Measurements from ENCODE around the gene RHBDL1. TPM values are rescaled to one million over a fixed set of nuclear protein-coding genes. Genes with fewer than 3 reads are reported as not detected.
"Not testable (repeated sequence)": the region's sequence is repeated elsewhere in the genome, so short reads cannot be mapped to it uniquely, and the experiment has no call there.

RHBDL1 gene
- total and polyA plus RNA-seq, 2 donors (not counting 3 experiments of a cell fraction or from before 2014, with no cell fraction given), result 1.1 to 1.8 TPM

DNA sequence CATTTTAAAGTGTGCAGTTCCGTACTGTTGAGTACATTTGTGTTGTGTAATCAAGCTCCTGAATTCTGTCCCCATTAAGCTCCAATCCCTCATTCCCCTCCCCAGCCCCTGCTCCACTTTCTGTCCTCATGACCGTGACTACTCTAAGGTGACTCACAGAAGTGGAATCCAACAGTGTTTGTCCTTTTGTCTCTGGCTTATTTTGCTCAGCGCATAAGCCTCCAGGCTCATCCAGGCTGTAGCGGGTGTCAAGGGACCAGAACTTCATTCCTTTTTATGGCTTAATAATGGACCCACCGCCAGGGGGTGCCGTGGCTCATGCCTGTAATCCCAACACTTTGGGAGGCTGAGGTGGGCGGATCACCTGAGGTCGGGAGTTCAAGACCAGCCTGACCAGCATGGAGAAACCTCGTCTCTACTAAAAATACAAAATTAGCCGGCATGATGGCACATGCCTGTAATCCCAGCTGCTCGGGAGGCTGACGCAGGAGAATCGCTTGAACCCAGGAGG, 37.3 kb downstream of the RHBDL1 start:
- H3K4me2 ChIP-seq (ENCODE audit: insufficient read depth, low read length); BruUV-seq (replicated peaks); H3K36me3 ChIP-seq (ENCODE audit: control insufficient read depth in 2 of 2, extremely low read depth in 1 of 2, insufficient read depth in 2 of 2, low read length in 2 of 2); dilution Hi-C loops (cut with MboI; ENCODE audit: extremely low pct_ligation_motif_present, low sequenced_read_pairs); POLR2A ChIA-PET; H3K9ac ChIP-seq (replicated peaks; ENCODE audit: extremely low read depth, insufficient read depth, low read length); H4K20me1 ChIP-seq (replicated peaks; ENCODE audit: control insufficient read depth, extremely low read depth, insufficient read depth, low read length); H3K4me3 ChIP-seq (replicated peaks in 1 of 3; ENCODE audit: insufficient read depth in 1 of 3, low read depth in 1 of 3, low read length in 3 of 3); H3K9me3 ChIP-seq (replicated peaks; ENCODE audit: control insufficient read depth, insufficient read depth, low read length); H3K4me1 ChIP-seq (ENCODE audit: control insufficient read depth, extremely low read depth, insufficient read depth, low read length); H3K27ac ChIP-seq (ENCODE audit: insufficient read depth, low read depth, low read length); H3K79me2 ChIP-seq (ENCODE audit: control insufficient read depth, insufficient read depth, low read length); H3K27me3 ChIP-seq (ENCODE audit: control insufficient read depth in 2 of 2, insufficient read depth in 2 of 2, low read length in 2 of 2); H3K9me1 ChIP-seq (replicated peaks; ENCODE audit: control insufficient read depth, extremely low read depth, insufficient read depth, low read length); H2AFZ ChIP-seq (ENCODE audit: low read depth, low read length): not testable (repeated sequence)
- intact Hi-C loops (cut with micrococcal nuclease), result loop anchor here (1.0 to 2.0 kb wide), 2 partner anchors 29 to 342 kb away; no protein-coding TSS in a partner anchor
- DNase-seq (ENCODE audit: low read depth, low spot score) (peak; percentile 46), FAIRE-seq (peak; percentile 53)
- CTCF ChIA-PET, result interaction anchor here (0.8 to 3.0 kb wide), 15 partner anchors 9 to 343 kb away, joined by 3 to 67 read pairs (median 5); partner anchors contain the start of genes ANTKMT, CHTF18, HAGHL and RPUSD1
- TF ChIP-seq, protein P1, sequence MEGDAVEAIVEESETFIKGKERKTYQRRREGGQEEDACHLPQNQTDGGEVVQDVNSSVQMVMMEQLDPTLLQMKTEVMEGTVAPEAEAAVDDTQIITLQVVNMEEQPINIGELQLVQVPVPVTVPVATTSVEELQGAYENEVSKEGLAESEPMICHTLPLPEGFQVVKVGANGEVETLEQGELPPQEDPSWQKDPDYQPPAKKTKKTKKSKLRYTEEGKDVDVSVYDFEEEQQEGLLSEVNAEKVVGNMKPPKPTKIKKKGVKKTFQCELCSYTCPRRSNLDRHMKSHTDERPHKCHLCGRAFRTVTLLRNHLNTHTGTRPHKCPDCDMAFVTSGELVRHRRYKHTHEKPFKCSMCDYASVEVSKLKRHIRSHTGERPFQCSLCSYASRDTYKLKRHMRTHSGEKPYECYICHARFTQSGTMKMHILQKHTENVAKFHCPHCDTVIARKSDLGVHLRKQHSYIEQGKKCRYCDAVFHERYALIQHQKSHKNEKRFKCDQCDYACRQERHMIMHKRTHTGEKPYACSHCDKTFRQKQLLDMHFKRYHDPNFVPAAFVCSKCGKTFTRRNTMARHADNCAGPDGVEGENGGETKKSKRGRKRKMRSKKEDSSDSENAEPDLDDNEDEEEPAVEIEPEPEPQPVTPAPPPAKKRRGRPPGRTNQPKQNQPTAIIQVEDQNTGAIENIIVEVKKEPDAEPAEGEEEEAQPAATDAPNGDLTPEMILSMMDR (IDR thresholded peaks at IDR 0.05; ENCODE audit: extremely low read depth in 1 of 2, insufficient read depth in 1 of 2, low read depth in 1 of 2, low read length in 2 of 2), result peak; percentile 36
- peak; percentile 22 for TF ChIP-seq FOS (IDR thresholded peaks at IDR 0.05; ENCODE audit: borderline replicate concordance, insufficient read depth, low read length)

DNA sequence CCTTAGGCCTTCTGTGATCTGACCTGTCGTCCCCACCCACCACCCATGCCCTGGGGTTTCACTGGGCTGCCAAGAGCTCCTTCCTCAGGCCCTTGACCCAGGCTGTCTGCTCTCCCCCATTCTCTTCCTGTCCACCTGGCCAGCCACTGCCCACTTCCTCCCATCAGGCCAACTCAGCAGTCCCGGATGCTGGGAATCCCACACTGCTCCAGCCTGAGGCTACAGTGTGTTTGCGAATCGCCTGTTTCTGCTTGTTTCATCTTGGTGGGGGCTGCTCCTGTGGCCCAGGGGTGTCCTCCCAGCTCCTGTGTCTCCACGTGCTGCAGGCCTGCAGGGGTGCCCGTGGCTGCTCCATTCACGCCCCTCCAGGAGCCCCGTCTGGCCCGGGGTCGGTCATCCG, 38.6 kb downstream of the RHBDL1 start:
- H2AFZ ChIP-seq (ENCODE audit: low read depth, low read length), result no peak overlapping the region
- H3K4me2 ChIP-seq (ENCODE audit: insufficient read depth, low read length), result no peak overlapping the region
- H3K9ac ChIP-seq (replicated peaks; ENCODE audit: extremely low read depth, insufficient read depth, low read length), result no peak overlapping the region
- no peaks in the 10 kb centered on the region for H3K9me1 ChIP-seq (replicated peaks; ENCODE audit: control insufficient read depth, extremely low read depth, insufficient read depth, low read length)
- no peak overlapping the region for H3K27ac ChIP-seq (ENCODE audit: insufficient read depth, low read depth, low read length)
- H3K79me2 ChIP-seq (ENCODE audit: control insufficient read depth, insufficient read depth, low read length), result no peaks in the 10 kb centered on the region
- H4K20me1 ChIP-seq (replicated peaks; ENCODE audit: control insufficient read depth, extremely low read depth, insufficient read depth, low read length), result no peaks in the 10 kb centered on the region
- dilution Hi-C loops (cut with MboI; ENCODE audit: extremely low pct_ligation_motif_present, low sequenced_read_pairs), result no loop called here
- no peaks in the 10 kb centered on the region for H3K27me3 ChIP-seq (ENCODE audit: control insufficient read depth in 2 of 2, insufficient read depth in 2 of 2, low read length in 2 of 2)
- POLR2A ChIA-PET, result no interaction called here
- no peaks in the 10 kb centered on the region for H3K9me3 ChIP-seq (replicated peaks; ENCODE audit: control insufficient read depth, insufficient read depth, low read length)
- H3K36me3 ChIP-seq (ENCODE audit: control insufficient read depth in 2 of 2, extremely low read depth in 1 of 2, insufficient read depth in 2 of 2, low read length in 2 of 2), result no peaks in the 10 kb centered on the region
- DNase-seq (ENCODE audit: low read depth, low spot score) (no peak), FAIRE-seq (no peak)
- CTCF ChIA-PET, result interaction anchor here (3.0 kb wide), 1 partner anchor 71 kb away, joined by 67 read pairs; no protein-coding TSS in a partner anchor
- H3K4me1 ChIP-seq (ENCODE audit: control insufficient read depth, extremely low read depth, insufficient read depth, low read length), result peaks cover 10% of the 10 kb centered on the region
- BruUV-seq (replicated peaks), result no TSS peak
- H3K4me3 ChIP-seq (replicated peaks in 1 of 3; ENCODE audit: insufficient read depth in 1 of 3, low read depth in 1 of 3, low read length in 3 of 3), result no peak overlapping the region
- TF ChIP-seq POLR2AphosphoS5 (IDR thresholded peaks at IDR 0.05; ENCODE audit: insufficient read depth, low read depth, low read length) (no peak), MYC (IDR thresholded peaks at IDR 0.05; ENCODE audit: low read depth, low read length) (no peak), JUN (IDR thresholded peaks at IDR 0.05; ENCODE audit: borderline replicate concordance, insufficient read depth, insufficient read length, low read depth) (no peak), MAX (IDR thresholded peaks at IDR 0.05; ENCODE audit: insufficient read depth, insufficient read length) (no peak), EZH2 (IDR thresholded peaks at IDR 0.05; ENCODE audit: borderline replicate concordance, low read depth, low read length, severe bottlenecking) (no peak), FOS (IDR thresholded peaks at IDR 0.05; ENCODE audit: borderline replicate concordance, insufficient read depth, low read length) (no peak)
- TF ChIP-seq, protein P1 (IDR thresholded peaks at IDR 0.05; ENCODE audit: extremely low read depth in 1 of 2, insufficient read depth in 1 of 2, low read depth in 1 of 2, low read length in 2 of 2), result no peak
- intact Hi-C loops (cut with micrococcal nuclease), result loop anchor here (2.0 kb wide), 1 partner anchor 15 kb away; no protein-coding TSS in a partner anchor

Data from endothelial cell of umbilical vein (primary cell).